Measurements from ENCODE around the gene RCAN3.

Gene RCAN3

DNA sequence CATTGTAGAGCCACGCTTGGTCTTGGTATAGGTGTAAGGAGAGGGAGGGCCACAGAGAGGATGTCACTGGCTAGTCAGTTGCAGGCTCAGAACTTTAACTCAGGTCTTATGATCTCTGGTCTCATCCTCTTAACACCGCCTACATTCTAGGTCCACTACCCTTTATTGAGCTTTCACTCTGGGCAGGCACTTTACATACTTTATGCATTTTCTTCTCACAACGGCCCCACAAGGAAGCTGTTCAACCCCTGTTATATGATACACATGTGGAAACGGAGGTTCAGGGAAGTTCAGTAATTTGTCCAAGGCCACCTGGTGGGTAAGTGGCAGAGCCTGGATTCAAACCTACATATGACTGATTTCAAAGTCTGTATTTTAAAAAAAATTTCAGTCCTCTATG, 25.3 kb upstream of the RCAN3 start:
- TF ChIP-seq, protein P1, sequence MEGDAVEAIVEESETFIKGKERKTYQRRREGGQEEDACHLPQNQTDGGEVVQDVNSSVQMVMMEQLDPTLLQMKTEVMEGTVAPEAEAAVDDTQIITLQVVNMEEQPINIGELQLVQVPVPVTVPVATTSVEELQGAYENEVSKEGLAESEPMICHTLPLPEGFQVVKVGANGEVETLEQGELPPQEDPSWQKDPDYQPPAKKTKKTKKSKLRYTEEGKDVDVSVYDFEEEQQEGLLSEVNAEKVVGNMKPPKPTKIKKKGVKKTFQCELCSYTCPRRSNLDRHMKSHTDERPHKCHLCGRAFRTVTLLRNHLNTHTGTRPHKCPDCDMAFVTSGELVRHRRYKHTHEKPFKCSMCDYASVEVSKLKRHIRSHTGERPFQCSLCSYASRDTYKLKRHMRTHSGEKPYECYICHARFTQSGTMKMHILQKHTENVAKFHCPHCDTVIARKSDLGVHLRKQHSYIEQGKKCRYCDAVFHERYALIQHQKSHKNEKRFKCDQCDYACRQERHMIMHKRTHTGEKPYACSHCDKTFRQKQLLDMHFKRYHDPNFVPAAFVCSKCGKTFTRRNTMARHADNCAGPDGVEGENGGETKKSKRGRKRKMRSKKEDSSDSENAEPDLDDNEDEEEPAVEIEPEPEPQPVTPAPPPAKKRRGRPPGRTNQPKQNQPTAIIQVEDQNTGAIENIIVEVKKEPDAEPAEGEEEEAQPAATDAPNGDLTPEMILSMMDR (conservative IDR thresholded peaks at IDR 0.05; ENCODE audit: low read depth, low read length) = no peak
- Histone ChIP-seq H3K4me1 (ENCODE audit: low read depth, poor library complexity, severe bottlenecking) (no peaks in the 10 kb centered on the region), H3K27ac (no peak overlapping the region), H3K27me3 (ENCODE audit: insufficient read depth, low read depth) (no peaks in the 10 kb centered on the region), H3K9ac (no peak overlapping the region), H3K4me2 (no peak overlapping the region), H3K79me2 (ENCODE audit: insufficient read depth, low read depth) (no peaks in the 10 kb centered on the region), H2AFZ (ENCODE audit: low read depth) (no peak overlapping the region), H3K36me3 (ENCODE audit: insufficient read depth) (no peaks in the 10 kb centered on the region), H3K4me3 (IDR thresholded peaks at IDR 0.05; ENCODE audit: insufficient read depth, low read depth, low read length) (no peak overlapping the region), H4K20me1 (ENCODE audit: insufficient read depth) (no peaks in the 10 kb centered on the region)

DNA sequence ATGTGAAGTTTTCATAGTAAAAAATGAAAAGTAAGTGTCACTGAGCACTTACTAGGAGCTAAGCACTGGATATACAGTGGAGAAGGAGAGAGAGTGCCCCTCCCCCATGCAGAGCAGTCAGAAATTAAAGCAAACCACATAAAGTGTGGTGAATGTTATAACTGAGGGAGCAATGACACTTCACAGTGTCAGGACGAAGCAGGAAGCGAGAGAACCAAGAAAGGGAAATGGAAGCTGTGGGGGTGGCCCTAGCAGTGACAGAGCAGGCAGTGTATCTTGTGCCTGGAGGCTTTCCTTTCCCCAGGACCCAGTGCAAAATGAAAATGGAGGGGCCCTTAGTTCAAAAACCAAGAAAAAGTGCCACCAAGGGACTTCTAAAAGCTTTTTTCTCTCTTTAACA, 21.5 kb upstream of the RCAN3 start:
- H3K27ac ChIP-seq = no peak overlapping the region
- no peak overlapping the region for H3K4me3 ChIP-seq (IDR thresholded peaks at IDR 0.05; ENCODE audit: insufficient read depth, low read depth, low read length)
- no peaks in the 10 kb centered on the region for H3K4me1 ChIP-seq (ENCODE audit: low read depth, poor library complexity, severe bottlenecking)
- no peaks in the 10 kb centered on the region for H4K20me1 ChIP-seq (ENCODE audit: insufficient read depth)
- no peaks in the 10 kb centered on the region for H3K27me3 ChIP-seq (ENCODE audit: insufficient read depth, low read depth)
- TF ChIP-seq, protein P1 (conservative IDR thresholded peaks at IDR 0.05; ENCODE audit: low read depth, low read length) = no peak
- H3K79me2 ChIP-seq (ENCODE audit: insufficient read depth, low read depth) = no peaks in the 10 kb centered on the region
- no peak overlapping the region for H3K9ac ChIP-seq
- H3K36me3 ChIP-seq (ENCODE audit: insufficient read depth) = no peaks in the 10 kb centered on the region
- H3K4me2 ChIP-seq = no peak overlapping the region
- H2AFZ ChIP-seq (ENCODE audit: low read depth) = no peak overlapping the region

DNA sequence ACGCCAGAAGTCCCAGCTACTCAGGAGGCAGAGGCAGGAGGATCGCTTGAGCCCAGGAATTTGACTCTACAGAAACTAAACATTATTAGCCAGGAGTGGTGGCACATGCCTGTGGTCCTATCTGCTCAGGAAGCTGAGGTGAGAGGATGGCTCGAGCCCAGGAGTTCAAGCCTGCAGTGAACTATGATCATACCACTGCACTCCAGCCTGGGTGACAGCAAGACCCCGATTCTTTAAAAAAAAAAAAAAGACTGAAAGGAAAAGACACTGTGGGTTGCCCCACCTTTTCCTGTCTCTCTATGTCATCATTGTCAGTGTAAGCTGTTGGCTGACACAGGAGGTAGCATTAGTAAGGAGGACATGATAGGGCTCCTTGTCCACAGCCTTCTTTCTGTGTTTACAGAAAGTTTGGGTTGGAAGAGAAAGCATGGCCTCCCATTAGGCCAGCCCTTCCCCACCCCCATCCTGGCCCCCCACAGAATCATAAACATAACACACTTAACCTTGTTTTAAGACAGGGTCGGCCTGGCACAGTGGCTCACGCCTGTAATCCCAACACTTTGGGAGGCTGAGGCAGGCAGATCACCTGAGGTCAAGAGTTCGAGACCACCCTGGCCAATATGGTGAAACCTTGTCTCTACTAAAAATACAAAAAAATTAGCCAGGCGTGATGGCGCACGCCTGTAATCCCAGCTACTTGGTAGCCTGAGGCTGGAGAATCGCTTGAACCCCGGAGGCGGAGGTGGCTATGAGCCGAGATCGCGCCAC, 20.6 kb upstream of the RCAN3 start:
- Histone ChIP-seq H3K4me1 (ENCODE audit: low read depth, poor library complexity, severe bottlenecking) (no peaks in the 10 kb centered on the region), H4K20me1 (ENCODE audit: insufficient read depth) (no peaks in the 10 kb centered on the region), H3K9ac (no peak overlapping the region), H3K27ac (no peak overlapping the region), H2AFZ (ENCODE audit: low read depth) (no peak overlapping the region), H3K79me2 (ENCODE audit: insufficient read depth, low read depth) (no peaks in the 10 kb centered on the region), H3K4me3 (IDR thresholded peaks at IDR 0.05; ENCODE audit: insufficient read depth, low read depth, low read length) (no peak overlapping the region), H3K4me2 (no peak overlapping the region), H3K36me3 (ENCODE audit: insufficient read depth) (no peaks in the 10 kb centered on the region), H3K27me3 (ENCODE audit: insufficient read depth, low read depth) (no peaks in the 10 kb centered on the region)
- TF ChIP-seq, protein P1 (conservative IDR thresholded peaks at IDR 0.05; ENCODE audit: low read depth, low read length) = no peak

DNA sequence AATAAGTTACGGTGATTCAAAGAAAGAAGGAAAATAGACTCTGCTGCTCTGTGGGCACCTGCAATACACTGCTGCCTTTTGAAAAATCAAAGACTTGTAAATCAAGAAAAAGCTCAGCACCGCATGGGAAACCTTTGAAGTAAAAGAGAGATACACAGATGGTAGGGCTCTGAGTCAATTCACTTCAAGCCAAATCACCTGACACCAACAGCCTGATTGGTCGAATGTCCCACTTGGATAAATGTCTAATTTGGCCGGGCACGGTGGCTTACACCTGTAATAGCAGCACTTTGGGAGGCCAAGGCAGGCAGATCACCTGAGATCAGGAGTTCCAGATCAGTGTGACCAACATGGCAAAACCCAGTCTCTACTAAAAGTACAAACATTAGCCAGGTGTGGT, 19.2 kb upstream of the RCAN3 start:
- Histone ChIP-seq H4K20me1 (ENCODE audit: insufficient read depth) (no peaks in the 10 kb centered on the region), H2AFZ (ENCODE audit: low read depth) (no peak overlapping the region), H3K4me3 (IDR thresholded peaks at IDR 0.05; ENCODE audit: insufficient read depth, low read depth, low read length) (no peak overlapping the region), H3K27ac (no peak overlapping the region), H3K36me3 (ENCODE audit: insufficient read depth) (no peaks in the 10 kb centered on the region), H3K27me3 (ENCODE audit: insufficient read depth, low read depth) (no peaks in the 10 kb centered on the region), H3K4me2 (no peak overlapping the region), H3K79me2 (ENCODE audit: insufficient read depth, low read depth) (no peaks in the 10 kb centered on the region), H3K4me1 (ENCODE audit: low read depth, poor library complexity, severe bottlenecking) (no peaks in the 10 kb centered on the region), H3K9ac (no peak overlapping the region)
- TF ChIP-seq, protein P1 (conservative IDR thresholded peaks at IDR 0.05; ENCODE audit: low read depth, low read length) = no peak

Measured in KMS-11 (cell line).